HL-60 (cell line): ENCODE measurements around the gene TRAF3IP3.

ENCODE experiments used
- DNase-seq, 2 experiments: peaks; one replicate each; pipeline ENCODE4 v3.0.0-alpha.2; 2010 to 2020; ENCODE audit warnings: low read depth in 1 of 2, low spot score in 1 of 2
- H3K27ac ChIP-seq: fragments of 250-450 bp; sonication (Bioruptor Pico); replicated peaks from 2 replicates; pipeline ENCODE4 v1.5.1; 2020; ENCODE audit warnings: mild to moderate bottlenecking, moderate library complexity
- H3K27me3 ChIP-seq: fragments of 250-450 bp; sonication (Bioruptor Pico); 2 replicates; pipeline ENCODE4 v1.5.1; 2021; ENCODE audit warnings: mild to moderate bottlenecking, moderate library complexity; ENCODE audit not compliant: insufficient read depth, poor library complexity, severe bottlenecking
- H3K4me3 ChIP-seq: replicated peaks from 2 replicates; pipeline ENCODE4 v1.5.1; 2011; ENCODE audit warnings: mild to moderate bottlenecking, control low read depth, low read length; ENCODE audit not compliant: insufficient read depth
- GABPA ChIP-seq: IDR thresholded peaks from 2 replicates; pipeline ENCODE4 v1.6.1; 2012; ENCODE audit warnings: low read depth
- POLR2AphosphoS5 ChIP-seq: IDR thresholded peaks from 2 replicates; pipeline ENCODE4 v1.6.1; 2012; ENCODE audit warnings: low read depth
- SPI1 ChIP-seq: IDR thresholded peaks from 2 replicates; pipeline ENCODE4 v1.6.1; 2012; ENCODE audit warnings: low read depth, mild to moderate bottlenecking, borderline replicate concordance
- TF ChIP-seq, protein P1 (sequence below): IDR thresholded peaks from 2 replicates; pipeline ENCODE4 v1.6.1; 2012; ENCODE audit warnings: low read depth; ENCODE audit not compliant: insufficient replicate concordance
- TF ChIP-seq, protein P2 (sequence below): IDR thresholded peaks from one replicate; pipeline ENCODE4 v1.5.1; 2011; ENCODE audit warnings: low read length, control low read depth, inconsistent platforms; ENCODE audit not compliant: insufficient read depth

TRAF3IP3 gene

DNA sequence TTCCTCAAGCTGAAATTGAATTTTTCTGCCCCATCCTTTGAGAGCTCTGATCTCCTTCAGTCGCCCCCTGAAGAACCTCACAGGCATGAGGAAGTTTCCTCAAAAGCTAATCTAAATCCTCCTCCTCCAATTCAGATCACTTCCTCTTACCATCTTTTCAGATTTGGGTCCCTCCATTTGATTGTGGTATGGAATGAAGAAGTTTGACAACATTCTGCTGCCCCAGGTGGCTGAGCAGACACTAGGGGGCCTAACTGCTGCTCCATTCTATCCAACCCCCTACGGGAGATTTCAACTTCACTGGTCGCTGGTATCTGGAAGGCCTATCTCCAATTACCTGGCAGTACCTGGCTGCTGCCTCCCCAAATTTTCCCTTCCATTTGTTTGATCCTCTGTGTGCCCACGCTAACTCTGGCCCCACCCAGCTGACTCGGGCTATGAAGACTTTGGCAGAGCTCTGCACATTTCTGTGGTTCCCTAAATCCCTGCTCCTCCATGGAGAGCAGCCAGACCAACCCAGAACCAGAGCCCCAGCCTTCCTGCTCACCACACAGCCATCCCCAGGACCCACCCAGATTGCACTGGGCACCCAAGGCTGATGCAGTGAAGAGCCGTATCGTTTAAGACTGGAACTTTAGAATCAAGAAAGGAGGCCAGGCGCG is 42.3 kb downstream of the TRAF3IP3 start:
- TF ChIP-seq SPI1 = peak; percentile 86
- TF ChIP-seq, protein P1, sequence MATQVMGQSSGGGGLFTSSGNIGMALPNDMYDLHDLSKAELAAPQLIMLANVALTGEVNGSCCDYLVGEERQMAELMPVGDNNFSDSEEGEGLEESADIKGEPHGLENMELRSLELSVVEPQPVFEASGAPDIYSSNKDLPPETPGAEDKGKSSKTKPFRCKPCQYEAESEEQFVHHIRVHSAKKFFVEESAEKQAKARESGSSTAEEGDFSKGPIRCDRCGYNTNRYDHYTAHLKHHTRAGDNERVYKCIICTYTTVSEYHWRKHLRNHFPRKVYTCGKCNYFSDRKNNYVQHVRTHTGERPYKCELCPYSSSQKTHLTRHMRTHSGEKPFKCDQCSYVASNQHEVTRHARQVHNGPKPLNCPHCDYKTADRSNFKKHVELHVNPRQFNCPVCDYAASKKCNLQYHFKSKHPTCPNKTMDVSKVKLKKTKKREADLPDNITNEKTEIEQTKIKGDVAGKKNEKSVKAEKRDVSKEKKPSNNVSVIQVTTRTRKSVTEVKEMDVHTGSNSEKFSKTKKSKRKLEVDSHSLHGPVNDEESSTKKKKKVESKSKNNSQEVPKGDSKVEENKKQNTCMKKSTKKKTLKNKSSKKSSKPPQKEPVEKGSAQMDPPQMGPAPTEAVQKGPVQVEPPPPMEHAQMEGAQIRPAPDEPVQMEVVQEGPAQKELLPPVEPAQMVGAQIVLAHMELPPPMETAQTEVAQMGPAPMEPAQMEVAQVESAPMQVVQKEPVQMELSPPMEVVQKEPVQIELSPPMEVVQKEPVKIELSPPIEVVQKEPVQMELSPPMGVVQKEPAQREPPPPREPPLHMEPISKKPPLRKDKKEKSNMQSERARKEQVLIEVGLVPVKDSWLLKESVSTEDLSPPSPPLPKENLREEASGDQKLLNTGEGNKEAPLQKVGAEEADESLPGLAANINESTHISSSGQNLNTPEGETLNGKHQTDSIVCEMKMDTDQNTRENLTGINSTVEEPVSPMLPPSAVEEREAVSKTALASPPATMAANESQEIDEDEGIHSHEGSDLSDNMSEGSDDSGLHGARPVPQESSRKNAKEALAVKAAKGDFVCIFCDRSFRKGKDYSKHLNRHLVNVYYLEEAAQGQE = no peak
- TF ChIP-seq, protein P2, sequence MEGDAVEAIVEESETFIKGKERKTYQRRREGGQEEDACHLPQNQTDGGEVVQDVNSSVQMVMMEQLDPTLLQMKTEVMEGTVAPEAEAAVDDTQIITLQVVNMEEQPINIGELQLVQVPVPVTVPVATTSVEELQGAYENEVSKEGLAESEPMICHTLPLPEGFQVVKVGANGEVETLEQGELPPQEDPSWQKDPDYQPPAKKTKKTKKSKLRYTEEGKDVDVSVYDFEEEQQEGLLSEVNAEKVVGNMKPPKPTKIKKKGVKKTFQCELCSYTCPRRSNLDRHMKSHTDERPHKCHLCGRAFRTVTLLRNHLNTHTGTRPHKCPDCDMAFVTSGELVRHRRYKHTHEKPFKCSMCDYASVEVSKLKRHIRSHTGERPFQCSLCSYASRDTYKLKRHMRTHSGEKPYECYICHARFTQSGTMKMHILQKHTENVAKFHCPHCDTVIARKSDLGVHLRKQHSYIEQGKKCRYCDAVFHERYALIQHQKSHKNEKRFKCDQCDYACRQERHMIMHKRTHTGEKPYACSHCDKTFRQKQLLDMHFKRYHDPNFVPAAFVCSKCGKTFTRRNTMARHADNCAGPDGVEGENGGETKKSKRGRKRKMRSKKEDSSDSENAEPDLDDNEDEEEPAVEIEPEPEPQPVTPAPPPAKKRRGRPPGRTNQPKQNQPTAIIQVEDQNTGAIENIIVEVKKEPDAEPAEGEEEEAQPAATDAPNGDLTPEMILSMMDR = peak; percentile 12
- H3K27me3 ChIP-seq = no peaks in the 10 kb centered on the region
- no peak overlapping the region for H3K4me3 ChIP-seq
- no peak overlapping the region for H3K27ac ChIP-seq
- DNase-seq = peak in 1 of 2 experiments; percentile 33

DNA sequence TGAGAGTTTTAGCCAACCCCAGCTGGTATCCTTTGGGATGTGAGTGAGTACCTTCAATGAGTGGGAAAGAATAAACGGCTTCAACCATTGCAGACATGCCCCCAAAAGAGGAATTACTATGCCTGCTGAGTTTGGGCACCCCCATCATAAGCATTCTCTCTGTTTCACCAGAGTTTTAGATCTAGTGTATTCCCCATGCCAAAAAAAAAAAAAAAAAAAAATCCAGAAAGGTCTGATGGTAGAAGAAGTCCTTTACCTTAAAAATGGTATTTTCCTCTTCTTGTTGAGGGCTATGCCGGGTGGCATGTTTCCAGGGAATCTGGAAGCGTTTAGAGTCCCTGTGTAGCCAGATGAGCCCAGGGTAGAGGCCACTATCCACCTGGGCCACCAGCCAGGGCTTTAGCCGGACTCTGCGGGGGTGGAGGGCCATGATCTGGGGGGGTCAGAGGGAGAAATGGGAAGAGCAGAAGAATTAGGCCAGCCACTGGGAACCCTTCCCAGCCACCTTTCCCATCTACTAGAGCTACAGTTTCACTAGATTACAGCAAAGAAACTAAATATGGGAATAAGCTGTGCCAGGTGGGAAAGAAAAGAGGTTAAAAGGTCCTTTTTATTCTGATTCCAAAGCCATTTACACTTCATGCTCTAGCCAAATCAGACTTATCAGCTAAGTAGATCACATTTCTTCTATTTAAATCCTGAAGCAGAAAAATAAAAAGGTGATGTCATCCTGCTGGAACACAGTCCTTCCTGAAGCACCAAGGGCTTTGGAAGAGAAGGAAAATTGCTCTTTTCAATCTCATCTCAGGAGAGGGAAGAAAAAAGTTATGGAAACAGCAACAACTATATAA is 45.4 kb downstream of the TRAF3IP3 start:
- no peak for DNase-seq
- no peaks in the 10 kb centered on the region for H3K27me3 ChIP-seq
- H3K4me3 ChIP-seq = no peak overlapping the region
- TF ChIP-seq POLR2AphosphoS5 (no peak), SPI1 (no peak), GABPA (no peak)
- TF ChIP-seq, protein P1 = no peak
- TF ChIP-seq, protein P2 = no peak
- no peak overlapping the region for H3K27ac ChIP-seq

DNA sequence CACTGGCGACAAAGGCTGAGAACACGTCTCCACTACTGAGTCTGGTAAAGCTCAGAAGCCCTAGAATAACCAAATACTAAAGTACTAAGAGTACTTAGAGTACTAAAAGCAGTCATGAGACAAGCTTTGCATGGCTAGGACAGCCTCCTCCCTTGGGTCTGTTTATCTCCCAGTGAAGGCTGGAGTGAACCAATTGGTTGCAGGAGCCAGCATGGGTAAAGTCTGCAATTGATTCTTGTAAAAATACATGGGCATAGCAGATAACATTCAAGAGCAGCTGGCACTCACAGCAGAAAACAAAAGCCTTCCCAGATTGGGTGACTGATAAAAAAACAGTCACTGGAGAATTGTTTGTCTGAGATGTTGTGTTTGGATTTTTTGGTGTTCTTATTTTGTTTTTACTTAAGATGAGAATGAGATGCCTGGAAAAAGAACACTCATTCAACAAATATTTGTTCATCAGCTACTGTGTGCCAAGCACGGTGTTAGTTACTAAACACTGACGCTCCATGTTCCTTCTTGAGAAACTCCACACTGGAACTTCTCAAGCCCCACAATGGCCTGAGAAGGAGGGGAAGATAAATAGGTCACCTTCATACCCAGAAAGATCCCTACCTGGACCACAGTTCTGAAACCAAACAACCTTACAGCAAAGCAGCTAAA is 46.4 kb downstream of the TRAF3IP3 start:
- no peak for DNase-seq
- TF ChIP-seq, protein P1 = no peak
- TF ChIP-seq POLR2AphosphoS5 = no peak
- TF ChIP-seq SPI1 = no peak
- Histone ChIP-seq H3K27me3 (no peaks in the 10 kb centered on the region), H3K27ac (no peak overlapping the region), H3K4me3 (no peak overlapping the region)
